ENCODE data around the gene OBSCN. TPM values are rescaled to one million over a fixed set of nuclear protein-coding genes. Genes with fewer than 3 reads are reported as not detected.

The OBSCN gene
- total and polyA plus RNA-seq, 4 donors, result 0.54 to 5.6 (median 2.7) TPM

- H3K9me3 ChIP-seq (ENCODE audit: control insufficient read depth in 4 of 4, low read length in 3 of 4), result no peaks in the 10 kb centered on the region
- WGBS, result 96% methylated on average over 18 of the region's 18 CpGs
- H3K27ac ChIP-seq (ENCODE audit: low read depth in 1 of 2, low read length in 2 of 2), result no peak overlapping the region
- H3K27me3 ChIP-seq (ENCODE audit: control insufficient read depth in 4 of 4, insufficient read depth in 4 of 4, low read length in 3 of 4), result no peaks in the 10 kb centered on the region
- TF ChIP-seq RAD21 (IDR thresholded peaks at IDR 0.05), result no peak
- no peak for TF ChIP-seq SP1 (IDR thresholded peaks at IDR 0.05)
- TF ChIP-seq JUND (IDR thresholded peaks at IDR 0.05), result no peak
- no peak for TF ChIP-seq TAF1 (conservative IDR thresholded peaks at IDR 0.05)
- no peak for TF ChIP-seq HNF4A (conservative IDR thresholded peaks at IDR 0.05)
- no peak for TF ChIP-seq MAX (IDR thresholded peaks at IDR 0.05)
- no peak for TF ChIP-seq NR2F2 (IDR thresholded peaks at IDR 0.05)
- TF ChIP-seq ZBTB33 (IDR thresholded peaks at IDR 0.05), result no peak
- no peak for TF ChIP-seq EGR1 (IDR thresholded peaks at IDR 0.05; ENCODE audit: low read depth in 2 of 2)
- TF ChIP-seq REST (IDR thresholded peaks at IDR 0.05), result no peak
- no peak for TF ChIP-seq HNF4G (IDR thresholded peaks at IDR 0.05)
- no peak for TF ChIP-seq RXRA (IDR thresholded peaks at IDR 0.05)
- no peak for TF ChIP-seq GABPA (IDR thresholded peaks at IDR 0.05 in 1 of 2, conservative IDR thresholded peaks at IDR 0.05 in 1 of 2)
- TF ChIP-seq FOXA2 (IDR thresholded peaks at IDR 0.05), result no peak
- no peak for TF ChIP-seq ATF3 (IDR thresholded peaks at IDR 0.05)
- TF ChIP-seq FOXA1 (IDR thresholded peaks at IDR 0.05), result no peak
- no peaks in the 10 kb centered on the region for H3K4me1 ChIP-seq (ENCODE audit: control insufficient read depth in 4 of 4, insufficient read depth in 4 of 4, low read length in 3 of 4)
- no peak overlapping the region for H3K9ac ChIP-seq (ENCODE audit: low read depth in 1 of 2, low read length in 2 of 2)
- H3K4me3 ChIP-seq (ENCODE audit: low read depth in 1 of 3, low read length in 3 of 3), result no peak overlapping the region
- no peak for DNase-seq (ENCODE audit: low spot score)
- H3K36me3 ChIP-seq (ENCODE audit: control insufficient read depth in 4 of 4, insufficient read depth in 3 of 4, low read depth in 1 of 4, low read length in 3 of 4), result peaks cover 0 to 7% (median 4%) of the 10 kb centered on the region in 4 donors
Measured at GRCh38 chr1:228175316-228176023, 32.4 kb upstream of the OBSCN start.

GRCh38 chr1:228176024-228176395, 31.8 kb upstream of the OBSCN start:
- Histone ChIP-seq H3K27ac (ENCODE audit: low read depth in 1 of 2, low read length in 2 of 2) (no peak overlapping the region), H3K9ac (ENCODE audit: low read depth in 1 of 2, low read length in 2 of 2) (no peak overlapping the region), H3K9me3 (ENCODE audit: control insufficient read depth in 4 of 4, low read length in 3 of 4) (no peaks in the 10 kb centered on the region), H3K4me3 (ENCODE audit: low read depth in 1 of 3, low read length in 3 of 3) (no peak overlapping the region), H3K27me3 (ENCODE audit: control insufficient read depth in 4 of 4, insufficient read depth in 4 of 4, low read length in 3 of 4) (no peaks in the 10 kb centered on the region), H3K36me3 (ENCODE audit: control insufficient read depth in 4 of 4, insufficient read depth in 3 of 4, low read depth in 1 of 4, low read length in 3 of 4) (peaks cover 0 to 7% (median 4%) of the 10 kb centered on the region in 4 donors), H3K4me1 (ENCODE audit: control insufficient read depth in 4 of 4, insufficient read depth in 4 of 4, low read length in 3 of 4) (no peaks in the 10 kb centered on the region)
- 98% methylated on average over 4 of the region's 4 CpGs for WGBS
- no peak for DNase-seq (ENCODE audit: low spot score)
- TF ChIP-seq HNF4G (IDR thresholded peaks at IDR 0.05) (no peak), NR2F2 (IDR thresholded peaks at IDR 0.05) (no peak), ZBTB33 (IDR thresholded peaks at IDR 0.05) (no peak), TAF1 (conservative IDR thresholded peaks at IDR 0.05) (no peak), REST (IDR thresholded peaks at IDR 0.05) (no peak), FOXA2 (IDR thresholded peaks at IDR 0.05) (no peak), RXRA (IDR thresholded peaks at IDR 0.05) (no peak), MAX (IDR thresholded peaks at IDR 0.05) (no peak), RAD21 (IDR thresholded peaks at IDR 0.05) (no peak), GABPA (IDR thresholded peaks at IDR 0.05 in 1 of 2, conservative IDR thresholded peaks at IDR 0.05 in 1 of 2) (no peak), ATF3 (IDR thresholded peaks at IDR 0.05) (no peak), EGR1 (IDR thresholded peaks at IDR 0.05; ENCODE audit: low read depth in 2 of 2) (no peak), SP1 (IDR thresholded peaks at IDR 0.05) (no peak)
